ENCODE data around the gene P3H4. TPM values are rescaled to one million over a fixed set of nuclear protein-coding genes. Genes with fewer than 3 reads are reported as not detected.
"Not testable (repeated sequence)": the region's sequence is repeated elsewhere in the genome, so short reads cannot be mapped to it uniquely, and the experiment has no call there.

P3H4 gene
- polyA plus RNA-seq, 6 donors from 2014 or later: 0.39 to 2.9 (median 0.87) TPM

GRCh38 chr17:41835214-41835799, 23.6 kb upstream of the P3H4 start:
- ATAC-seq (ENCODE audit: low read depth in 2 of 2): peak; percentile 34 to 39
- Mint-ChIP-seq H3K36me3 (peaks cover 4 to 5% of the 10 kb centered on the region in 2 donors), H3K27me3 (peaks cover 0 to 4% (median 0%) of the 10 kb centered on the region in 3 donors), H3K27ac (peak overlapping the region in 5 of 6 donors; percentile 27 to 83 (median 45)), H3K9me3 (no peaks in the 10 kb centered on the region), H3K4me3 (peak overlapping the region; percentile 79 to 95 (median 89)), H3K4me1 (peaks cover 8 to 13% (median 8%) of the 10 kb centered on the region in 3 donors)
- DNase-seq: peak; percentile 5

- not testable (repeated sequence) for H3K36me3 Mint-ChIP-seq; H3K4me1 Mint-ChIP-seq; H3K9me3 Mint-ChIP-seq; DNase-seq; H3K27ac Mint-ChIP-seq; H3K27me3 Mint-ChIP-seq; ATAC-seq (ENCODE audit: low read depth in 2 of 2)
- H3K4me3 Mint-ChIP-seq: peak overlapping the region in 1 of 8 donors; percentile 52
Measured at GRCh38 chr17:41829961-41830360, 18.2 kb upstream of the P3H4 start.

GRCh38 chr17:41825175-41825845, 13.6 kb upstream of the P3H4 start:
- H3K27me3 Mint-ChIP-seq: peaks cover 0 to 8% (median 0%) of the 10 kb centered on the region in 3 donors
- DNase-seq: no peak
- H3K4me3 Mint-ChIP-seq: no peak overlapping the region
- H3K27ac Mint-ChIP-seq: no peak overlapping the region
- peaks cover 0 to 5% of the 10 kb centered on the region in 2 donors for H3K36me3 Mint-ChIP-seq
- no peaks in the 10 kb centered on the region for H3K4me1 Mint-ChIP-seq
- no peaks in the 10 kb centered on the region for H3K9me3 Mint-ChIP-seq
- ATAC-seq (ENCODE audit: low read depth in 2 of 2): no peak

- Mint-ChIP-seq H3K4me1 (no peaks in the 10 kb centered on the region), H3K27me3 (peaks cover 0 to 8% (median 0%) of the 10 kb centered on the region in 3 donors), H3K4me3 (no peak overlapping the region), H3K9me3 (no peaks in the 10 kb centered on the region), H3K27ac (peak overlapping the region in 1 of 6 donors; percentile 30), H3K36me3 (no peaks in the 10 kb centered on the region)
- ATAC-seq (ENCODE audit: low read depth in 2 of 2) (no peak), DNase-seq (no peak)
Measured at GRCh38 chr17:41824086-41824485, 12.3 kb upstream of the P3H4 start.

- peaks cover 0 to 8% (median 0%) of the 10 kb centered on the region in 3 donors for H3K27me3 Mint-ChIP-seq
- no peaks in the 10 kb centered on the region for H3K36me3 Mint-ChIP-seq
- no peak overlapping the region for H3K4me3 Mint-ChIP-seq
- H3K9me3 Mint-ChIP-seq: no peaks in the 10 kb centered on the region
- H3K4me1 Mint-ChIP-seq: no peaks in the 10 kb centered on the region
- DNase-seq (no peak), ATAC-seq (ENCODE audit: low read depth in 2 of 2) (no peak)
- no peak overlapping the region for H3K27ac Mint-ChIP-seq
Measured at GRCh38 chr17:41823580-41823979, 11.8 kb upstream of the P3H4 start.

- ATAC-seq (ENCODE audit: low read depth in 2 of 2) (no peak), DNase-seq (no peak)
Measured at GRCh38 chr17:41823141-41823524, 11.4 kb upstream of the P3H4 start.

GRCh38 chr17:41822216-41823140, 10.7 kb upstream of the P3H4 start:
- ATAC-seq (ENCODE audit: low read depth in 2 of 2) (no peak), DNase-seq (no peak)
- H3K4me1 Mint-ChIP-seq: no peaks in the 10 kb centered on the region
- no peak overlapping the region for H3K27ac Mint-ChIP-seq
- peak overlapping the region in 1 of 8 donors; percentile 63 for H3K4me3 Mint-ChIP-seq
- no peaks in the 10 kb centered on the region for H3K9me3 Mint-ChIP-seq
- H3K36me3 Mint-ChIP-seq: no peaks in the 10 kb centered on the region
- H3K27me3 Mint-ChIP-seq: peaks cover 0 to 16% (median 0%) of the 10 kb centered on the region in 3 donors

More at GRCh38 chr17:41823141-41823524, 11.4 kb upstream of the P3H4 start:
- no peaks in the 10 kb centered on the region for H3K9me3 Mint-ChIP-seq
- no peak overlapping the region for H3K4me3 Mint-ChIP-seq
- no peaks in the 10 kb centered on the region for H3K36me3 Mint-ChIP-seq
- H3K27ac Mint-ChIP-seq: no peak overlapping the region
- H3K4me1 Mint-ChIP-seq: no peaks in the 10 kb centered on the region
- peaks cover 0 to 13% (median 0%) of the 10 kb centered on the region in 3 donors for H3K27me3 Mint-ChIP-seq

- H3K27me3 Mint-ChIP-seq: peaks cover 0 to 20% (median 0%) of the 10 kb centered on the region in 3 donors
- H3K9me3 Mint-ChIP-seq: no peaks in the 10 kb centered on the region
- H3K4me3 Mint-ChIP-seq: no peak overlapping the region
Measured at GRCh38 chr17:41821776-41822175, 10.0 kb upstream of the P3H4 start.

GRCh38 chr17:41818024-41818423, 6.3 kb upstream of the P3H4 start:
- Mint-ChIP-seq H3K4me1 (peaks cover 0 to 5% (median 3%) of the 10 kb centered on the region in 3 donors), H3K4me3 (peak overlapping the region in 1 of 8 donors; percentile 11), H3K27me3 (peaks cover 0 to 26% (median 3%) of the 10 kb centered on the region in 3 donors), H3K9me3 (no peaks in the 10 kb centered on the region), H3K36me3 (no peaks in the 10 kb centered on the region), H3K27ac (no peak overlapping the region)
- ATAC-seq (ENCODE audit: low read depth in 2 of 2): no peak
- no peak for DNase-seq

More at GRCh38 chr17:41821776-41822175, 10.0 kb upstream of the P3H4 start:
- no peaks in the 10 kb centered on the region for H3K36me3 Mint-ChIP-seq
- DNase-seq (no peak), ATAC-seq (ENCODE audit: low read depth in 2 of 2) (no peak)
- H3K27ac Mint-ChIP-seq: no peak overlapping the region
- no peaks in the 10 kb centered on the region for H3K4me1 Mint-ChIP-seq

GRCh38 chr17:41816637-41817320, 5.0 kb upstream of the P3H4 start:
- H3K9me3 Mint-ChIP-seq: no peaks in the 10 kb centered on the region
- H3K4me1 Mint-ChIP-seq: peaks cover 4 to 15% (median 12%) of the 10 kb centered on the region in 3 donors
- no peak for DNase-seq
- H3K4me3 Mint-ChIP-seq: no peak overlapping the region
- H3K27me3 Mint-ChIP-seq: peaks cover 0 to 35% (median 3%) of the 10 kb centered on the region in 3 donors
- ATAC-seq (ENCODE audit: low read depth in 2 of 2): no peak
- H3K27ac Mint-ChIP-seq: no peak overlapping the region
- no peaks in the 10 kb centered on the region for H3K36me3 Mint-ChIP-seq

GRCh38 chr17:41814195-41814594, 2.4 kb upstream of the P3H4 start:
- peaks cover 6 to 46% (median 10%) of the 10 kb centered on the region in 3 donors for H3K27me3 Mint-ChIP-seq
- ATAC-seq (ENCODE audit: low read depth in 2 of 2): no peak
- H3K36me3 Mint-ChIP-seq: no peaks in the 10 kb centered on the region
- H3K27ac Mint-ChIP-seq: no peak overlapping the region
- no peaks in the 10 kb centered on the region for H3K9me3 Mint-ChIP-seq
- H3K4me3 Mint-ChIP-seq: peak overlapping the region in 3 of 8 donors; percentile 3 to 93 (median 37)
- peaks cover 10 to 21% (median 15%) of the 10 kb centered on the region in 3 donors for H3K4me1 Mint-ChIP-seq
- no peak for DNase-seq

- Mint-ChIP-seq H3K36me3 (no peaks in the 10 kb centered on the region), H3K27ac (peak overlapping the region in 1 of 6 donors; percentile 7), H3K27me3 (peaks cover 6 to 47% (median 10%) of the 10 kb centered on the region in 3 donors), H3K4me1 (peaks cover 10 to 21% (median 15%) of the 10 kb centered on the region in 3 donors), H3K9me3 (no peaks in the 10 kb centered on the region), H3K4me3 (peak overlapping the region; percentile 25 to 93 (median 58))
- ATAC-seq (ENCODE audit: low read depth in 2 of 2) (no peak), DNase-seq (no peak)
Measured at GRCh38 chr17:41813699-41814124, 2.0 kb upstream of the P3H4 start.
